T-helper 1 cell treated with Interleukin-12 subunit alpha and Interleukin-12 subunit beta and Interleukin-4 antibody, amounts not matched to agents 30 μg/mL and 1 μg/mL, for 36 hours (primary cell): ENCODE results near the gene AGGF1.
A peak's percentile ranks its signal among the peaks of the same experiment; 100 is the strongest.
"Not testable (repeated sequence)": the region's sequence is repeated elsewhere in the genome, so short reads cannot be mapped to it uniquely, and the experiment has no call there.

Source experiments
- H3K27ac Mint-ChIP-seq: one replicate; pipeline ENCODE4 v1.8.0; 2021; ENCODE audit warnings: mild to moderate bottlenecking, mixed read lengths
- H3K27me3 Mint-ChIP-seq: one replicate; pipeline ENCODE4 v1.8.0; 2021; ENCODE audit warnings: low read depth, mixed read lengths
- H3K36me3 Mint-ChIP-seq: one replicate; pipeline ENCODE4 v1.8.0; 2021; ENCODE audit warnings: low read depth, mixed read lengths
- H3K4me1 Mint-ChIP-seq: one replicate; pipeline ENCODE4 v1.8.0; 2021; ENCODE audit warnings: low read depth, mixed read lengths
- H3K4me3 Mint-ChIP-seq: one replicate; pipeline ENCODE4 v1.8.0; 2021; ENCODE audit warnings: mild to moderate bottlenecking, moderate library complexity, mixed read lengths
- H3K9me3 Mint-ChIP-seq: one replicate; pipeline ENCODE4 v1.8.0; 2021; ENCODE audit warnings: mixed read lengths

AGGF1 gene

GRCh38 chr5:77086689-77087483, 56.7 kb downstream of the AGGF1 start, which contains the start of gene ZBED3:
Gene ZBED3, minus strand, starts transcription at chr5:77087285. Its CDS starts 9,407 bp downstream, at chr5:77077878.
- Mint-ChIP-seq H3K27me3 (peaks cover 26% of the 10 kb centered on the region), H3K36me3 (peaks cover 2% of the 10 kb centered on the region), H3K4me1 (peaks cover 11% of the 10 kb centered on the region), H3K27ac (peak within 1 kb of the TSS; percentile 19), H3K4me3 (peak within 1 kb of the TSS; percentile 89), H3K9me3 (peaks cover 4% of the 10 kb centered on the region)

- Mint-ChIP-seq H3K27ac (no peak overlapping the region), H3K36me3 (peaks cover 3% of the 10 kb centered on the region), H3K4me1 (peaks cover 11% of the 10 kb centered on the region), H3K4me3 (peak overlapping the region; percentile 89), H3K27me3 (peaks cover 26% of the 10 kb centered on the region), H3K9me3 (peaks cover 4% of the 10 kb centered on the region)
Measured at GRCh38 chr5:77087484-77088261, 57.5 kb downstream of the AGGF1 start.

DNA sequence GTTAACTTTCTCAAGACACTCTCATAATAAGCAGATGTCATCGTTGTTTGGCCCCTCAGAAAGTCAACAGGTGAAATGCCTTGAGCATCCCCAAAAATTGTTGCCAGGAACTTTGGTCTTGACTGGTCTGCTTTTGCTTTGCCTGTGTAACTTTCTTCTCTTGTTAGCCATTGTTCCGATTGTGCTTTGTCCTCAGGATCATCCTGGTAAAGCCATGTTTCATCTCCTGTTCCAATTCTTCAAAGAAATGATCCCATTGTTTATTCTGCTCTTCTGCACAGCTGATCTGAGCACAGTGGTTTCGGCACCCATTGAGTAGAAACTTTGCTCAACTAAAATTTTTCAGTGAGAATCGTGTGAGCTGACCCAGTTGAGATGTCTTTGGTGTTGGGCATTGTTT, 65.0 kb downstream of the AGGF1 start:
- Mint-ChIP-seq H3K36me3 (peaks cover 1% of the 10 kb centered on the region), H3K4me3 (no peak overlapping the region), H3K9me3 (no peaks in the 10 kb centered on the region), H3K27me3 (no peaks in the 10 kb centered on the region), H3K27ac (no peak overlapping the region), H3K4me1 (no peaks in the 10 kb centered on the region)

GRCh38 chr5:77101298-77101697, 71.1 kb downstream of the AGGF1 start:
- Mint-ChIP-seq H3K4me3 (no peak overlapping the region), H3K4me1 (no peaks in the 10 kb centered on the region), H3K36me3 (no peaks in the 10 kb centered on the region)

DNA sequence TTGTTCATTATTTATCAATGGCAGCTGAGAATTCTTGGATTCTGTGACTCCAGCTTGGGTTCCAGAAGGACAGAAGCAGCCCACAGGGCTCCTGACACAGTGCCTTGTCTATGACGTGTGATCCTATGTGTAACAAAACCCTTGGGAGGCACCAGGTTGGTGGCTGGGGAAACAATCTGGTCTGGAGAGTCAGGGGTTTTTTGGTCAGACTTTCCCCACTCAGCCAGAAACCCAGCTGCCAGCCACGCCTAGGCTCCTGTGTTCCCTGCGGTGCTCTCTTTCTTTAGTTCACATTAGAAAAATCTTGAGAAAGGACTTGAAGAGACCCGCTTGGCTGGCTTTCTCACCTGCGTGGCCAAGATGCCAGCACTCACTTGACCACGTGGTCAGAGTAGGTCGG, 72.3 kb downstream of the AGGF1 start:
- H3K27me3 Mint-ChIP-seq, result no peaks in the 10 kb centered on the region
- H3K4me1 Mint-ChIP-seq, result no peaks in the 10 kb centered on the region
- no peaks in the 10 kb centered on the region for H3K36me3 Mint-ChIP-seq
- no peak overlapping the region for H3K27ac Mint-ChIP-seq
- H3K4me3 Mint-ChIP-seq, result no peak overlapping the region
- no peaks in the 10 kb centered on the region for H3K9me3 Mint-ChIP-seq

More at GRCh38 chr5:77101298-77101697, 71.1 kb downstream of the AGGF1 start:
- Mint-ChIP-seq H3K9me3 (no peaks in the 10 kb centered on the region), H3K27ac (no peak overlapping the region), H3K27me3 (no peaks in the 10 kb centered on the region)

DNA sequence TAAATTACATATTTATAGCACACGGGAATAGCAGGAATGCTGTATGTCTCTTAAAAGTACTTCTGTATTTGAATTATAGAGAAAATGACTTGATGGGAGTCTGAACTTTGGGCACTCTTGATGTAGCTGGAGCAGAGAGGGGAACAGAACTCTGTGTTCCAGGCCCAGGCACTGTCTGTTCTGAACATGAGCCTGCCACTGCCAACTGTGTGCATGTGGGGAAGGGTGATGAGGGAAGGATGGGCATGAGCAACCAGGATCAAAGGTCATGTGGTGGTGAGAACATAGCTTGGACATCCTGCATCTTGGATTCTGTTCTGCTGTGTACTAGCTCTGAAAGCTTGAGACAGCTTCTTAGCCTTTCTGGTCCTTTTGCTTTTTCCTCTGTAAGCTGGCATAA, 73.3 kb downstream of the AGGF1 start:
- H3K4me3 Mint-ChIP-seq, result no peak overlapping the region

GRCh38 chr5:77104813-77105212, 74.6 kb downstream of the AGGF1 start:
- Mint-ChIP-seq H3K27me3 (no peaks in the 10 kb centered on the region), H3K4me1 (no peaks in the 10 kb centered on the region), H3K27ac (no peak overlapping the region), H3K36me3 (no peaks in the 10 kb centered on the region), H3K4me3 (no peak overlapping the region), H3K9me3 (no peaks in the 10 kb centered on the region)

More for the DNA sequence above, 73.3 kb downstream of the AGGF1 start:
- no peaks in the 10 kb centered on the region for H3K27me3 Mint-ChIP-seq
- H3K36me3 Mint-ChIP-seq, result no peaks in the 10 kb centered on the region
- H3K27ac Mint-ChIP-seq, result no peak overlapping the region
- no peaks in the 10 kb centered on the region for H3K9me3 Mint-ChIP-seq
- H3K4me1 Mint-ChIP-seq, result no peaks in the 10 kb centered on the region

DNA sequence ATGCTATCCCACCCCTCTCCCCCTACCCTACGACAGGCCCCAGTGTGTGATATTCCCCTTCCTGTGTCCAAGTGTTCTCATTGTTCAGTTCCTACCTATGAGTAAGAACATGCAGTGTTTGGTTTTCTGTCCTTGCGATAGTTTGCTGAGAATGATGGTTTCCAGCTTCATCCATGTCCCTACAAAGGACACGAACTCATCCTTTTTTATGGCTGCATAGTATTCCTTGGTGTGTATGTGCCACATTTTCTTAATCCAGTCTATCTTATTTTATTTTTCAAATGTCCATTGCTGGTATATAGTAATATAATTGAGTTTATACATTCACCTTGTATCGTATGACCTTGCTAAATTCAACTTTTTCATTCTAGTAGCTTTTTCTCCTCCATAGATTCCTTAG, 76.8 kb downstream of the AGGF1 start:
- H3K4me1 Mint-ChIP-seq, H3K4me3 Mint-ChIP-seq, H3K36me3 Mint-ChIP-seq, H3K9me3 Mint-ChIP-seq, H3K27me3 Mint-ChIP-seq, H3K27ac Mint-ChIP-seq: not testable (repeated sequence)
